Natural killer cell (primary cell): ENCODE measurements around the gene TSC22D1. TPM values are rescaled to one million over a fixed set of nuclear protein-coding genes. Genes with fewer than 3 reads are reported as not detected.

Source experiments
- ATAC-seq, 3 donors: fragments of 150-1000 bp in 2 of 3; fragments of 200-7000 bp in 1 of 3; cut with Tn5 transposase; 1 replicate in 1 of 3; 2 replicates in 2 of 3; pipeline ENCODE4 v1.10.0; 2021; ENCODE audit warnings: mild to moderate bottlenecking in 2 of 3, moderate library complexity in 2 of 3
- DNase-seq, 2 donors: peaks; one replicate each; pipeline versions ENCODE4 v3.0.0 to v3.0.0-alpha.2; 2013 to 2021; ENCODE audit warnings: mixed read lengths in 1 of 2
- H3K27ac ChIP-seq: one replicate; pipeline ENCODE4 v1.5.1; 2013; ENCODE audit warnings: mild to moderate bottlenecking, low read length
- H3K27me3 ChIP-seq: one replicate; pipeline ENCODE4 v1.6.1; 2013; ENCODE audit warnings: low read length; ENCODE audit not compliant: control insufficient read depth, insufficient read depth
- H3K36me3 ChIP-seq: one replicate; pipeline ENCODE4 v1.6.1; 2013; ENCODE audit warnings: low read length; ENCODE audit not compliant: control insufficient read depth, insufficient read depth
- H3K4me1 ChIP-seq: one replicate; pipeline ENCODE4 v1.6.1; 2013; ENCODE audit warnings: low read length; ENCODE audit not compliant: control insufficient read depth, insufficient read depth
- H3K4me3 ChIP-seq: one replicate; pipeline ENCODE4 v1.5.1; 2013; ENCODE audit warnings: low read length
- H3K9me3 ChIP-seq: one replicate; pipeline ENCODE4 v1.6.1; 2013; ENCODE audit warnings: low read length; ENCODE audit not compliant: control insufficient read depth, insufficient read depth
- H3K27ac Mint-ChIP-seq, 2 donors: one replicate each; pipeline ENCODE4 v1.8.0; 2022; ENCODE audit warnings: mild to moderate bottlenecking in 2 of 2, mixed read lengths in 2 of 2, moderate library complexity in 1 of 2
- H3K27me3 Mint-ChIP-seq, 2 donors: one replicate each; pipeline ENCODE4 v1.8.0; 2022; ENCODE audit warnings: low read depth in 2 of 2, mixed read lengths in 2 of 2
- H3K36me3 Mint-ChIP-seq: one replicate; pipeline ENCODE4 v1.8.0; 2022; ENCODE audit warnings: mixed read lengths
- H3K4me1 Mint-ChIP-seq, 2 donors: one replicate each; pipeline ENCODE4 v1.8.0; 2022; ENCODE audit warnings: mixed read lengths in 2 of 2
- H3K4me3 Mint-ChIP-seq: one replicate; pipeline ENCODE4 v1.8.0; 2022; ENCODE audit warnings: mild to moderate bottlenecking, moderate library complexity, mixed read lengths
- H3K9me3 Mint-ChIP-seq, 2 donors: one replicate each; pipeline ENCODE4 v1.8.0; 2022; ENCODE audit warnings: mixed read lengths in 2 of 2
- CTCF ChIP-seq: fragments of 200-600 bp; IDR thresholded peaks from one replicate; pipeline ENCODE4 v1.8.0; 2022; ENCODE audit warnings: antibody characterized with exemption
- WGBS: methylation state at CpG from one replicate; pipeline ENCODE4 v1.1.7; 2013; ENCODE audit warnings: missing lambda C conversion rate; ENCODE audit not compliant: insufficient coverage; 5-methylcytosine and 5-hydroxymethylcytosine counted together
- intact Hi-C: fragments of 100-400 bp; cut with micrococcal nuclease; formaldehyde crosslinking; loops from one replicate; pipeline ENCODE4 v1.14.2; 2022
- total RNA-seq, 4 donors: library from RNA; stranded (reverse); fragments of 120-200 nt in 1 of 4; gene quantifications; one replicate each; pipeline versions ENCODE4 v1.2.3 to v1.2.4, GENCODE V29; 2013 to 2022

The TSC22D1 gene
- total RNA-seq, 3 donors from 2014 or later (not counting 1 experiment from before 2014, with no cell fraction given): 44.3 to 54.4 (median 44.6) TPM

GRCh38 chr13:44382635-44383145, 193.4 kb downstream of the TSC22D1 start:
- Histone ChIP-seq H3K4me3 (no peak overlapping the region), H3K9me3 (no peaks in the 10 kb centered on the region), H3K4me1 (no peaks in the 10 kb centered on the region), H3K36me3 (no peaks in the 10 kb centered on the region), H3K27me3 (no peaks in the 10 kb centered on the region), H3K27ac (no peak overlapping the region)
- no peak overlapping the region for H3K27ac Mint-ChIP-seq
- no peaks in the 10 kb centered on the region for H3K36me3 Mint-ChIP-seq
- 74% methylated on average over 5 of the region's 5 CpGs for WGBS
- no peaks in the 10 kb centered on the region for H3K4me1 Mint-ChIP-seq
- ATAC-seq (no peak), DNase-seq (no peak)
- H3K27me3 Mint-ChIP-seq: no peaks in the 10 kb centered on the region
- no peak for TF ChIP-seq CTCF
- H3K9me3 Mint-ChIP-seq: no peaks in the 10 kb centered on the region
- intact Hi-C loops: no loop called here
- no peak overlapping the region for H3K4me3 Mint-ChIP-seq

Other genes with a start within 250 kb of the TSC22D1 start
- gene SERP2, start 202.5 kb downstream of the TSC22D1 start, total RNA-seq: 1 to 10 TPM; 2.0 to 4.1 (median 3.2) TPM